HL-60 (cell line): Measurements from ENCODE around the gene SMIM36.

ENCODE experiments used
- DNase-seq, 2 experiments: peaks; one replicate each; pipeline ENCODE4 v3.0.0-alpha.2; 2010 to 2020; ENCODE audit warnings: low read depth in 1 of 2, low spot score in 1 of 2
- H3K27ac ChIP-seq: fragments of 250-450 bp; sonication (Bioruptor Pico); replicated peaks from 2 replicates; pipeline ENCODE4 v1.5.1; 2020; ENCODE audit warnings: mild to moderate bottlenecking, moderate library complexity
- H3K27me3 ChIP-seq: fragments of 250-450 bp; sonication (Bioruptor Pico); 2 replicates; pipeline ENCODE4 v1.5.1; 2021; ENCODE audit warnings: mild to moderate bottlenecking, moderate library complexity; ENCODE audit not compliant: insufficient read depth, poor library complexity, severe bottlenecking
- H3K4me3 ChIP-seq: replicated peaks from 2 replicates; pipeline ENCODE4 v1.5.1; 2011; ENCODE audit warnings: mild to moderate bottlenecking, control low read depth, low read length; ENCODE audit not compliant: insufficient read depth
- GABPA ChIP-seq: IDR thresholded peaks from 2 replicates; pipeline ENCODE4 v1.6.1; 2012; ENCODE audit warnings: low read depth
- POLR2AphosphoS5 ChIP-seq: IDR thresholded peaks from 2 replicates; pipeline ENCODE4 v1.6.1; 2012; ENCODE audit warnings: low read depth
- SPI1 ChIP-seq: IDR thresholded peaks from 2 replicates; pipeline ENCODE4 v1.6.1; 2012; ENCODE audit warnings: low read depth, mild to moderate bottlenecking, borderline replicate concordance
- TF ChIP-seq, protein P1 (sequence below): IDR thresholded peaks from 2 replicates; pipeline ENCODE4 v1.6.1; 2012; ENCODE audit warnings: low read depth; ENCODE audit not compliant: insufficient replicate concordance
- TF ChIP-seq, protein P2 (sequence below): IDR thresholded peaks from one replicate; pipeline ENCODE4 v1.5.1; 2011; ENCODE audit warnings: low read length, control low read depth, inconsistent platforms; ENCODE audit not compliant: insufficient read depth

SMIM36 gene

DNA sequence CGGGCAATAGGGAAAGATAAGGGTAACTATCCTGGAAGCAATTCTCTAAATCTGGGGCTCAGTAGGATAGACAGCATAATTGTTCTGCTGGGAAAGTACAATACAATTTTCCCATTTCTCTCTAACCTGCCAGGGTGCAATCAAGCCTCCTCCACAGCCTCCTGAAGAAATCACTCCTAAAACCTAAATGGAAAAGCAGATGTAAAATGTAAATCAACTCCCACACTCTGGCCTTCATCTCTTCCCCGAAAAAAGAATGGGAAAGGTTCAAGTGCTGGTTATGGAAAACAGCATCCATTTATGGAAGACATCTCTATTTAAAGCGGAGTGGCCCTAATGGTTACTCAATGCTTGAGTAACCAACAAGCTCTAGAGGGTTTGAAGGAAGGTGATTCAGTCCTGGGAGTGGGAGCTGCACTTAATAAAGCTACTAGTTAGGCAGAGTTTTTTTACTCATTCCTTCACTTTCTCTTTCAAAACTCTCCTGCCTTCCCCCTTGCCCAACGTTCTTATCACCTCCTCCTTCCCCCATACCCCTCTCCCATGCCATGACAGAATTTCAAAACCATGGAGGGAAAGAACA is 94.7 kb downstream of the SMIM36 start:
- no peak overlapping the region for H3K27ac ChIP-seq
- no peak overlapping the region for H3K4me3 ChIP-seq
- TF ChIP-seq GABPA (no peak), SPI1 (no peak), POLR2AphosphoS5 (no peak)
- TF ChIP-seq, protein P1, sequence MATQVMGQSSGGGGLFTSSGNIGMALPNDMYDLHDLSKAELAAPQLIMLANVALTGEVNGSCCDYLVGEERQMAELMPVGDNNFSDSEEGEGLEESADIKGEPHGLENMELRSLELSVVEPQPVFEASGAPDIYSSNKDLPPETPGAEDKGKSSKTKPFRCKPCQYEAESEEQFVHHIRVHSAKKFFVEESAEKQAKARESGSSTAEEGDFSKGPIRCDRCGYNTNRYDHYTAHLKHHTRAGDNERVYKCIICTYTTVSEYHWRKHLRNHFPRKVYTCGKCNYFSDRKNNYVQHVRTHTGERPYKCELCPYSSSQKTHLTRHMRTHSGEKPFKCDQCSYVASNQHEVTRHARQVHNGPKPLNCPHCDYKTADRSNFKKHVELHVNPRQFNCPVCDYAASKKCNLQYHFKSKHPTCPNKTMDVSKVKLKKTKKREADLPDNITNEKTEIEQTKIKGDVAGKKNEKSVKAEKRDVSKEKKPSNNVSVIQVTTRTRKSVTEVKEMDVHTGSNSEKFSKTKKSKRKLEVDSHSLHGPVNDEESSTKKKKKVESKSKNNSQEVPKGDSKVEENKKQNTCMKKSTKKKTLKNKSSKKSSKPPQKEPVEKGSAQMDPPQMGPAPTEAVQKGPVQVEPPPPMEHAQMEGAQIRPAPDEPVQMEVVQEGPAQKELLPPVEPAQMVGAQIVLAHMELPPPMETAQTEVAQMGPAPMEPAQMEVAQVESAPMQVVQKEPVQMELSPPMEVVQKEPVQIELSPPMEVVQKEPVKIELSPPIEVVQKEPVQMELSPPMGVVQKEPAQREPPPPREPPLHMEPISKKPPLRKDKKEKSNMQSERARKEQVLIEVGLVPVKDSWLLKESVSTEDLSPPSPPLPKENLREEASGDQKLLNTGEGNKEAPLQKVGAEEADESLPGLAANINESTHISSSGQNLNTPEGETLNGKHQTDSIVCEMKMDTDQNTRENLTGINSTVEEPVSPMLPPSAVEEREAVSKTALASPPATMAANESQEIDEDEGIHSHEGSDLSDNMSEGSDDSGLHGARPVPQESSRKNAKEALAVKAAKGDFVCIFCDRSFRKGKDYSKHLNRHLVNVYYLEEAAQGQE: no peak
- TF ChIP-seq, protein P2, sequence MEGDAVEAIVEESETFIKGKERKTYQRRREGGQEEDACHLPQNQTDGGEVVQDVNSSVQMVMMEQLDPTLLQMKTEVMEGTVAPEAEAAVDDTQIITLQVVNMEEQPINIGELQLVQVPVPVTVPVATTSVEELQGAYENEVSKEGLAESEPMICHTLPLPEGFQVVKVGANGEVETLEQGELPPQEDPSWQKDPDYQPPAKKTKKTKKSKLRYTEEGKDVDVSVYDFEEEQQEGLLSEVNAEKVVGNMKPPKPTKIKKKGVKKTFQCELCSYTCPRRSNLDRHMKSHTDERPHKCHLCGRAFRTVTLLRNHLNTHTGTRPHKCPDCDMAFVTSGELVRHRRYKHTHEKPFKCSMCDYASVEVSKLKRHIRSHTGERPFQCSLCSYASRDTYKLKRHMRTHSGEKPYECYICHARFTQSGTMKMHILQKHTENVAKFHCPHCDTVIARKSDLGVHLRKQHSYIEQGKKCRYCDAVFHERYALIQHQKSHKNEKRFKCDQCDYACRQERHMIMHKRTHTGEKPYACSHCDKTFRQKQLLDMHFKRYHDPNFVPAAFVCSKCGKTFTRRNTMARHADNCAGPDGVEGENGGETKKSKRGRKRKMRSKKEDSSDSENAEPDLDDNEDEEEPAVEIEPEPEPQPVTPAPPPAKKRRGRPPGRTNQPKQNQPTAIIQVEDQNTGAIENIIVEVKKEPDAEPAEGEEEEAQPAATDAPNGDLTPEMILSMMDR: no peak
- DNase-seq: no peak
- H3K27me3 ChIP-seq: no peaks in the 10 kb centered on the region

DNA sequence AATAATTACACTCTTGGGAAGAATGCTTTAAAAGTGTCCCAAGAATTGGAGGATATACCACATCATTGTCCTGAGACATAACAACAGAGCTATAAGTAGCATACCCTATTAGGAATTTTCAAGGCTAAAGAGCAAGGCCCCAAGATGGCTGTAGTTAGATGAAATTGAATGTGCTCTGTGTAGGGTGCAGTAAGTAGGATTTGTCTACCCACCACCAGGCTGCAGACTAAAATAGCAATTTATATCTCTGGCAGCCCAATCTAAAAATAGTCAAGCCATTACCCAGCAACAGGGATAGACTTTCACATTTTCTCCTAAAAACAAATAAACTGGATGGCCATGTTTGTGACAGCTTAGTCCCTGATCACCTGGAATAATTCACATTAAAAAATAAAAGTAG is 95.3 kb downstream of the SMIM36 start:
- no peak for DNase-seq
- Histone ChIP-seq H3K27me3 (no peaks in the 10 kb centered on the region), H3K4me3 (no peak overlapping the region), H3K27ac (no peak overlapping the region)
- TF ChIP-seq GABPA: no peak
- no peak for TF ChIP-seq SPI1
- TF ChIP-seq, protein P1: no peak
- TF ChIP-seq, protein P2: no peak

DNA sequence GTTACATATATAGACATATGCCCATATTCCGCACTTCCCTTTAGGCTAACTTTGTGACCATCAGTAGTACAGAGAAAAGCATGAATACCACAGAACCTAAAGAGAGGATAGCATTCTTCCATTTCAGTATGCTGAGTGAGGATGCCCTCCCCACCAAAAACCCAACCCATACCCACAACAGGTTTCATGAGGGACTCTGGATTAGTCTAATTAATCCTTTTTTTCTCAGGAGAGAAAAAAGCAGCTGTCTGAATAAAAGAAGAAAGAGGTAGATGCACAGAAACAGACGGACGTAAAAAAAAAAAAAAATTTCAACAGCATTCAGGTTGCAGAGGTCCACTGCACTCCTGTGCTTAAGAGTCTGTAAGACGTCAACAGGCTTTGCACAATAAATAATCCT is 96.3 kb downstream of the SMIM36 start:
- no peak for DNase-seq
- TF ChIP-seq POLR2AphosphoS5 (no peak), SPI1 (no peak)
- TF ChIP-seq, protein P1: no peak
- no peak overlapping the region for H3K27ac ChIP-seq
- H3K27me3 ChIP-seq: no peaks in the 10 kb centered on the region
- H3K4me3 ChIP-seq: no peak overlapping the region
